K562 (cell line): ENCODE measurements around the gene CYFIP2. TPM values are rescaled to one million over a fixed set of nuclear protein-coding genes. Genes with fewer than 3 reads are reported as not detected.
"Not testable (repeated sequence)": the region's sequence is repeated elsewhere in the genome, so short reads cannot be mapped to it uniquely, and the experiment has no call there.

Experiments used
- ATAC-seq: fragments of 200-7000 bp; cut with Tn5 transposase; 3 replicates; pipeline ENCODE4 v1.9.1; 2020; ENCODE audit warnings: moderate library complexity
- BruUV-seq: library from RNA; stranded (reverse); fragments of 400-500 nt; replicated peaks from 2 replicates; lab custom pipeline; 2021; lab: Mats Ljungman, UMichigan
- CTCF ChIA-PET: fragments of 300-600 bp; formaldehyde crosslinking; extraction: SDS; loops from one replicate; lab custom pipeline; 2021; ENCODE audit warnings: low intra/inter-chr PET ratio; lab: Yijun Ruan, JAX
- POLR2A ChIA-PET: fragments of 300-600, 350-650 bp; sonication (Branson Sonifier 250); formaldehyde crosslinking; extraction: SDS; loops from one replicate; lab custom pipeline; 2021; ENCODE audit warnings: antibody characterized with exemption, inconsistent platforms; lab: Yijun Ruan, JAX
- DNase-seq, 4 experiments: peaks; one replicate each; pipeline versions ENCODE4 v3.0.0 to v3.0.0-alpha.2; 2011 to 2018; ENCODE audit warnings: low spot score in 3 of 4, mixed read lengths in 3 of 4; ENCODE audit errors: extremely low read depth in 1 of 4
- FAIRE-seq: peaks from 2 replicates; lab custom pipeline; 2011; peaks lifted over from hg19 to GRCh38; lab: Jason Lieb, UNC
- H2AFZ ChIP-seq: 2 replicates; pipeline ENCODE4 v1.6.0; 2011; ENCODE audit warnings: low read depth, low read length, control low read depth, inconsistent platforms
- H3K27ac ChIP-seq: fragments of 200-600 bp; 3 replicates; pipeline ENCODE4 v1.8.0; 2011; ENCODE audit warnings: low read depth, mild to moderate bottlenecking, control low read depth, inconsistent platforms, low read length, moderate library complexity, mixed read lengths; ENCODE audit errors: extremely low read depth
- H3K27me3 ChIP-seq, 2 experiments: fragments of 300-600 bp in 1 of 2; 2 replicates in 1 of 2; 3 replicates in 1 of 2; pipeline versions ENCODE4 v1.6.0 to v1.8.0; 2011; ENCODE audit warnings: inconsistent platforms in 2 of 2, low read length in 2 of 2, mild to moderate bottlenecking in 1 of 2, mixed read lengths in 1 of 2, moderate library complexity in 1 of 2; ENCODE audit not compliant: control insufficient read depth in 2 of 2, insufficient read depth in 2 of 2
- H3K36me3 ChIP-seq: fragments of 300-600 bp; 3 replicates; pipeline ENCODE4 v1.8.0; 2011; ENCODE audit warnings: mild to moderate bottlenecking, low read length, inconsistent platforms; ENCODE audit not compliant: control insufficient read depth, insufficient read depth
- H3K4me1 ChIP-seq, 2 experiments: fragments of 200-600 bp in 1 of 2; replicated peaks in 1 of 2; 2 replicates in 1 of 2; 3 replicates in 1 of 2; pipeline versions ENCODE4 v1.5.1 to v1.8.0; 2011; ENCODE audit warnings: inconsistent platforms in 2 of 2, low read length in 2 of 2, mild to moderate bottlenecking in 1 of 2, mixed read lengths in 1 of 2, moderate library complexity in 1 of 2; ENCODE audit not compliant: control insufficient read depth in 2 of 2, insufficient read depth in 2 of 2
- H3K4me2 ChIP-seq: 2 replicates; pipeline ENCODE4 v1.6.1; 2011; ENCODE audit warnings: low read length, control low read depth, inconsistent platforms, mixed read lengths; ENCODE audit not compliant: insufficient read depth
- H3K4me3 ChIP-seq: fragments of 200-600 bp; sonication (generic), shearing (Covaris generic); 2 replicates; pipeline ENCODE4 v1.5.1; 2016; ENCODE audit warnings: control low read depth, inconsistent platforms
- H3K79me2 ChIP-seq: fragments of 200-600 bp; 3 replicates; pipeline ENCODE4 v1.8.0; 2011; ENCODE audit warnings: low read length, inconsistent platforms; ENCODE audit not compliant: control insufficient read depth, insufficient read depth
- H3K9ac ChIP-seq, 2 experiments: 2 replicates each; pipeline versions ENCODE4 v1.6.0 to v1.6.1; 2011; ENCODE audit warnings: low read depth in 2 of 2, low read length in 2 of 2, control low read depth in 1 of 2, inconsistent platforms in 1 of 2, mild to moderate bottlenecking in 1 of 2, mixed read lengths in 1 of 2; ENCODE audit not compliant: insufficient read depth in 1 of 2
- H3K9me1 ChIP-seq: one replicate; pipeline ENCODE4 v1.6.0; 2011; ENCODE audit warnings: inconsistent platforms, mild to moderate bottlenecking, low read length, moderate library complexity; ENCODE audit not compliant: control insufficient read depth, insufficient read depth
- H3K9me3 ChIP-seq: replicated peaks from 2 replicates; pipeline ENCODE4 v1.5.1; 2011; ENCODE audit warnings: low read depth, low read length, inconsistent platforms; ENCODE audit not compliant: control insufficient read depth, insufficient read depth
- H4K20me1 ChIP-seq: replicated peaks from 2 replicates; pipeline ENCODE4 v1.6.1; 2011; ENCODE audit warnings: low read length, inconsistent platforms, mixed read lengths; ENCODE audit not compliant: control insufficient read depth, insufficient read depth
- ZNF79 ChIP-seq: fragments of 250-450 bp; sonication (Bioruptor Pico); IDR thresholded peaks from 2 replicates; pipeline ENCODE4 v1.4.0; 2020; ENCODE audit warnings: low read depth, mild to moderate bottlenecking, moderate library complexity
- WGBS: fragments of 100-300 bp; shearing (Covaris generic); methylation state at CpG from one replicate; pipeline ENCODE4 v1.1.6; 2016; ENCODE audit warnings: low coverage, mixed read lengths; ENCODE audit not compliant: insufficient coverage; ENCODE audit errors: missing lambda C conversion rate; 5-methylcytosine and 5-hydroxymethylcytosine counted together
- in situ Hi-C: fragments of 300-500 bp; cut with MboI; formaldehyde crosslinking; loops from 4 replicates; pipeline ENCODE4 v1.15.0; 2018; ENCODE audit warnings: inconsistent platforms, mixed read lengths
- intact Hi-C: fragments of 100-400 bp; cut with micrococcal nuclease; formaldehyde crosslinking; loops from 2 replicates; pipeline ENCODE4 v1.14.2; 2022
- polyA plus RNA-seq, 8 experiments: library from polyadenylated mRNA; depleted of rRNA in 4 of 8; stranded (reverse) in 5 of 8; unstranded in 3 of 8; fragments of >200 nt; fragmentation: Nextera tagmentation in 2 of 8; fragmentation: Illumina TruSeq in 1 of 8; extraction: Ambion mirVana in 2 of 8; extraction: Trizol in 1 of 8; gene quantifications; 2 replicates each; pipeline versions ENCODE4 v1.2.1 to v1.2.3, GENCODE V29; 2011 to 2014; ENCODE audit warnings: inconsistent platforms in 1 of 8, missing spikeins in 1 of 8
- total RNA-seq, 7 experiments: library from RNA; depleted of rRNA in 6 of 7; stranded (reverse); fragments of >200 nt in 6 of 7; fragmentation: Illumina TruSeq in 2 of 7; extraction: Trizol in 2 of 7; gene quantifications; 2 replicates each; pipeline versions ENCODE4 v1.2.1 to v1.2.3, GENCODE V29; 2011 to 2021; ENCODE audit warnings: low replicate concordance in 1 of 7

The CYFIP2 gene
- total and polyA plus RNA-seq, 9 of the 15 experiments (the other 6 are each of a cell fraction or from before 2014, with no cell fraction given) = 0.76 to 2.9 (median 1.4) TPM; not detected in 1

- BruUV-seq = no TSS peak
- Histone ChIP-seq H3K4me2 (no peak overlapping the region), H3K27ac (no peak overlapping the region), H3K9me1 (no peaks in the 10 kb centered on the region), H2AFZ (no peak overlapping the region), H3K36me3 (no peaks in the 10 kb centered on the region), H4K20me1 (no peaks in the 10 kb centered on the region), H3K9ac (no peak overlapping the region), H3K4me3 (no peak overlapping the region), H3K27me3 (no peaks in the 10 kb centered on the region), H3K79me2 (no peaks in the 10 kb centered on the region), H3K4me1 (no peaks in the 10 kb centered on the region), H3K9me3 (no peaks in the 10 kb centered on the region)
- FAIRE-seq = no peak
- intact Hi-C loops = no loop called here
- ChIA-PET POLR2A (no interaction called here), CTCF (no interaction called here)
- TF ChIP-seq ZNF79 = no peak
- no peak for DNase-seq
- ATAC-seq = no peak
- in situ Hi-C loops = no loop called here
These were observed 149.9 kb downstream of the CYFIP2 start for GRCh38 chr5:157415838-157416237.

- not testable (repeated sequence) for FAIRE-seq, DNase-seq, H3K9me3 ChIP-seq
These were observed 153.6 kb downstream of the CYFIP2 start for GRCh38 chr5:157419521-157419920.

More at GRCh38 chr5:157419521-157419920, 153.6 kb downstream of the CYFIP2 start:
- H3K4me2 ChIP-seq, H3K79me2 ChIP-seq, intact Hi-C loops, H3K4me3 ChIP-seq, H3K27me3 ChIP-seq, H2AFZ ChIP-seq, ATAC-seq, H3K9ac ChIP-seq, H3K36me3 ChIP-seq, H4K20me1 ChIP-seq, H3K27ac ChIP-seq, POLR2A ChIA-PET, H3K4me1 ChIP-seq, BruUV-seq, H3K9me1 ChIP-seq, in situ Hi-C loops, CTCF ChIA-PET: not testable (repeated sequence)
- 1% methylated on average over 13 of the region's 30 CpGs for WGBS
